Caco-2 (cell line): ENCODE measurements around the gene TRAF3. TPM values are rescaled to one million over a fixed set of nuclear protein-coding genes. Genes with fewer than 3 reads are reported as not detected.

ENCODE experiments used
- BruUV-seq: library from RNA; stranded (reverse); fragments of 400-500 nt; replicated peaks from 2 replicates; lab custom pipeline; 2021; lab: Mats Ljungman, UMichigan
- CTCF ChIA-PET: fragments of 300-600 bp; sonication (Branson Sonifier 250); formaldehyde crosslinking; loops from one replicate; lab custom pipeline; 2022; ENCODE audit warnings: antibody characterized with exemption; lab: Charles Lee
- POLR2A ChIA-PET: fragments of 300-600 bp; sonication (Branson Sonifier 250); formaldehyde crosslinking; loops from one replicate; lab custom pipeline; 2022; ENCODE audit warnings: antibody characterized with exemption; lab: Charles Lee
- DNase-seq, 2 experiments: peaks; one replicate each; pipeline versions ENCODE4 v3.0.0 to v3.0.0-alpha.2; 2020 to 2022
- H3K27me3 ChIP-seq: replicated peaks from 2 replicates; pipeline ENCODE4 v1.6.0; 2011; ENCODE audit warnings: low read length; ENCODE audit not compliant: control insufficient read depth, insufficient read depth
- H3K36me3 ChIP-seq: 2 replicates; pipeline ENCODE4 v1.5.1; 2011; ENCODE audit warnings: low read length; ENCODE audit not compliant: control insufficient read depth, insufficient read depth
- H3K4me1 ChIP-seq: fragments of 250-450 bp; sonication (Bioruptor Pico); 2 replicates; pipeline ENCODE4 v1.5.1; 2020; ENCODE audit warnings: mild to moderate bottlenecking
- H3K4me3 ChIP-seq: 2 replicates; pipeline ENCODE4 v1.5.1; 2011; ENCODE audit warnings: low read depth, mild to moderate bottlenecking, control low read depth, low read length
- H3K9me3 ChIP-seq: fragments of 250-450 bp; sonication (Bioruptor Pico); 2 replicates; pipeline ENCODE4 v1.5.1; 2020; ENCODE audit warnings: mild to moderate bottlenecking, moderate library complexity
- H3K27ac Mint-ChIP-seq: one replicate; pipeline ENCODE4 v1.8.0; 2022; ENCODE audit warnings: mixed read lengths; ENCODE audit not compliant: unreplicated experiment
- H3K27me3 Mint-ChIP-seq: one replicate; pipeline ENCODE4 v1.8.0; 2022; ENCODE audit warnings: mixed read lengths; ENCODE audit not compliant: insufficient read depth, unreplicated experiment
- H3K36me3 Mint-ChIP-seq: one replicate; pipeline ENCODE4 v1.8.0; 2022; ENCODE audit warnings: mild to moderate bottlenecking, mixed read lengths; ENCODE audit not compliant: insufficient read depth, unreplicated experiment
- H3K4me1 Mint-ChIP-seq: one replicate; pipeline ENCODE4 v1.8.0; 2022; ENCODE audit warnings: low read depth, mixed read lengths; ENCODE audit not compliant: unreplicated experiment
- H3K4me3 Mint-ChIP-seq: one replicate; pipeline ENCODE4 v1.8.0; 2022; ENCODE audit warnings: mild to moderate bottlenecking, moderate library complexity, mixed read lengths; ENCODE audit not compliant: unreplicated experiment
- H3K9me3 Mint-ChIP-seq: one replicate; pipeline ENCODE4 v1.8.0; 2022; ENCODE audit warnings: mixed read lengths; ENCODE audit not compliant: unreplicated experiment
- intact Hi-C: fragments of 100-400 bp; cut with micrococcal nuclease; formaldehyde crosslinking; loops from one replicate; pipeline ENCODE4 v1.10.0; 2022; ENCODE audit not compliant: unreplicated experiment
- total RNA-seq: library from RNA; stranded (reverse); gene quantifications from 2 replicates; pipeline ENCODE4 v1.2.3, GENCODE V29; 2022
- TF ChIP-seq, protein P1 (sequence below), 2 experiments: fragments of 200-600 bp in 1 of 2; IDR thresholded peaks; 1 replicate in 1 of 2; 2 replicates in 1 of 2; pipeline versions ENCODE4 v1.5.1 to v1.8.0; 2011 to 2022; ENCODE audit warnings: antibody characterized with exemption in 1 of 2, control low read depth in 1 of 2, inconsistent platforms in 1 of 2, low read depth in 1 of 2, low read length in 1 of 2, mild to moderate bottlenecking in 1 of 2, moderate library complexity in 1 of 2; ENCODE audit not compliant: insufficient read depth in 1 of 2, severe bottlenecking in 1 of 2, unreplicated experiment in 1 of 2

TRAF3 gene
- total RNA-seq, 1 experiment from 2014 or later, result 16.6 TPM

DNA sequence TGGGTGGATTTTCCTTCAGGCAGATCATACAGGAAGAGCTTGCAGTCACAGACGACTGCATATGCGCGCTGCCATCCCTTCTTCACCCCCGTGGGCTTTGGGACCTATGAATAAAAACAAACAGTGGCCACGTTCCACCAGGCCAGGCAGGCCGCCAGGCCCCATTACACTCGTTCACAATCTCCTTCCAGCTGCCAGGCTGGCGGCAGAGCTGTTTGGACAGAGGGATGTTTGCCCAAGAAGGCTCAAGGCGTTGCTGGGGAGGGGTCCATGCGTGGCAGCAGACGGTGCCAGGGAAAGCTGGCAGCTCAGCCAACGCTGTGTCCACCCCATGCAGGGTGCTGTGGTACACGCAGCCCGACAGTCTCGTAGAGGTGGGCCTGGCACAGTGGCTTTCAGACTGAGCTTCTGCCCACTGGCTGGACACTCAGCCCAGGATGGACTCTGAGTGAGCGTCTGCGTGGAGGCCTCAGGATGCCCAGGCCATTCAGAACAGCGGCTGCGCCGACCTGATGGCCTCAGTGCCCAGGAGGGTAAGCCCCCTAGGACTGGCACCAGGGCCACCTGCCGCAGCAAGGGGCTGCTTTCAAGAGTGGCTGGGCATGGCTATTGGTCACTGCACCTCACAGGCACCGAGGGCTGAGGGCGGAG lies 172.7 kb downstream of the TRAF3 start:
- Mint-ChIP-seq H3K4me3 (no peak overlapping the region), H3K4me1 (no peaks in the 10 kb centered on the region), H3K36me3 (peaks cover 27% of the 10 kb centered on the region), H3K27ac (no peak overlapping the region), H3K9me3 (no peaks in the 10 kb centered on the region), H3K27me3 (no peaks in the 10 kb centered on the region)
- no peak for DNase-seq
- no peaks in the 10 kb centered on the region for H3K9me3 ChIP-seq
- ChIA-PET POLR2A (no interaction called here), CTCF (no interaction called here)
- TF ChIP-seq, protein P1, sequence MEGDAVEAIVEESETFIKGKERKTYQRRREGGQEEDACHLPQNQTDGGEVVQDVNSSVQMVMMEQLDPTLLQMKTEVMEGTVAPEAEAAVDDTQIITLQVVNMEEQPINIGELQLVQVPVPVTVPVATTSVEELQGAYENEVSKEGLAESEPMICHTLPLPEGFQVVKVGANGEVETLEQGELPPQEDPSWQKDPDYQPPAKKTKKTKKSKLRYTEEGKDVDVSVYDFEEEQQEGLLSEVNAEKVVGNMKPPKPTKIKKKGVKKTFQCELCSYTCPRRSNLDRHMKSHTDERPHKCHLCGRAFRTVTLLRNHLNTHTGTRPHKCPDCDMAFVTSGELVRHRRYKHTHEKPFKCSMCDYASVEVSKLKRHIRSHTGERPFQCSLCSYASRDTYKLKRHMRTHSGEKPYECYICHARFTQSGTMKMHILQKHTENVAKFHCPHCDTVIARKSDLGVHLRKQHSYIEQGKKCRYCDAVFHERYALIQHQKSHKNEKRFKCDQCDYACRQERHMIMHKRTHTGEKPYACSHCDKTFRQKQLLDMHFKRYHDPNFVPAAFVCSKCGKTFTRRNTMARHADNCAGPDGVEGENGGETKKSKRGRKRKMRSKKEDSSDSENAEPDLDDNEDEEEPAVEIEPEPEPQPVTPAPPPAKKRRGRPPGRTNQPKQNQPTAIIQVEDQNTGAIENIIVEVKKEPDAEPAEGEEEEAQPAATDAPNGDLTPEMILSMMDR (IDR thresholded peaks at IDR 0.05; ENCODE audit: insufficient read depth in 1 of 2, low read depth in 1 of 2, low read length in 1 of 2, severe bottlenecking in 1 of 2, unreplicated experiment in 1 of 2), result no peak
- peaks cover 1% of the 10 kb centered on the region; the same call in 1 of the 2 replicates for H3K36me3 ChIP-seq
- intact Hi-C loops, result no loop called here
- no peak overlapping the region for H3K4me3 ChIP-seq
- no peaks in the 10 kb centered on the region for H3K27me3 ChIP-seq
- BruUV-seq, result no TSS peak
- H3K4me1 ChIP-seq, result no peaks in the 10 kb centered on the region

DNA sequence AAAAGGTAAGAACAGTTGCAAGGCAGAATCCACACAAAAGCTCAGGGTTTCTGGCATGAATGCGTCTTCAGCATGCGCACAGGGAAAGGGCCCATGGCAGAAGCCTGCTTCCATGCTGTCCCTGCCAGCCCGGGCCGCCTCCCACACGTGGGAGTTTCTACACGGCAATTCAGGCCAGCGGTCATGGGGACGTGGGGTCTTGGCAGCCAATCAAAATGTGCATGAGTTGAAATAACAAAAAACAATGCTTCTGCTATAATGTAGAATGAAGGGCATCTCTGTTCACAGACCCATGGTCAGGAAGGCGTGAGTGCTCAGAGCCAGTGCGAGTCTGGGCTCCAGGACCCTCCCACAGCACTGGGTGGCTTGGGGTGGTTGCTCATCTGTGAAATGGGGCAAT lies 173.8 kb downstream of the TRAF3 start:
- H3K9me3 ChIP-seq, result no peaks in the 10 kb centered on the region
- H3K36me3 ChIP-seq, result peaks cover 1% of the 10 kb centered on the region; the same call in 1 of the 2 replicates
- Mint-ChIP-seq H3K36me3 (peaks cover 30% of the 10 kb centered on the region), H3K4me1 (no peaks in the 10 kb centered on the region), H3K27me3 (no peaks in the 10 kb centered on the region), H3K27ac (no peak overlapping the region), H3K4me3 (no peak overlapping the region), H3K9me3 (no peaks in the 10 kb centered on the region)
- no peaks in the 10 kb centered on the region for H3K4me1 ChIP-seq
- TF ChIP-seq, protein P1 (IDR thresholded peaks at IDR 0.05; ENCODE audit: insufficient read depth in 1 of 2, low read depth in 1 of 2, low read length in 1 of 2, severe bottlenecking in 1 of 2, unreplicated experiment in 1 of 2), result no peak
- no peak overlapping the region for H3K4me3 ChIP-seq
- POLR2A ChIA-PET, result no interaction called here
- no peak for DNase-seq
- H3K27me3 ChIP-seq, result no peaks in the 10 kb centered on the region
- intact Hi-C loops, result no loop called here
- no TSS peak for BruUV-seq
- CTCF ChIA-PET, result no interaction called here

DNA sequence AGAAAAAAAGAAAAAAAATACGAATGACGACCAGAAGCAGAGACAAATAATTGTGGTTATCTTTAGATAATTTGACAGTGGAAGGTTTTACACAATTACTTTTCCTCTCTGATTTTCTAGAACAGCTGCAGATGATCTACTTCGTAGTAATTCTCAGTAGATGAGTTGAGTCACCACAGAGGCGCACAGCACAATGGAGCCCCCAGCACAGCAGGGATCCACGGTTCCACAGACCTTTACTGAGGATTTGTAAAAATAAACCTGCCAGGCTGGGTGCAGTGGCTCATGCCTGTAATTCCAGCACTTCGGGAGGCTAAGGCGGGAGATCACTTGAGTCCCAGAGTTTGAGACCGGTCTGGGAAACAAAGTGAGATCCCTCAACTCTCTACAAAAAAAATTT lies 174.6 kb downstream of the TRAF3 start:
- H3K27me3 ChIP-seq, result no peaks in the 10 kb centered on the region
- no peak for DNase-seq
- intact Hi-C loops, result no loop called here
- BruUV-seq, result no TSS peak
- H3K9me3 ChIP-seq, result no peaks in the 10 kb centered on the region
- no peak overlapping the region for H3K4me3 ChIP-seq
- H3K27ac Mint-ChIP-seq, result no peak overlapping the region
- H3K27me3 Mint-ChIP-seq, result no peaks in the 10 kb centered on the region
- no peaks in the 10 kb centered on the region for H3K4me1 ChIP-seq
- peaks cover 1% of the 10 kb centered on the region; the same call in 1 of the 2 replicates for H3K36me3 ChIP-seq
- H3K4me1 Mint-ChIP-seq, result no peaks in the 10 kb centered on the region
- TF ChIP-seq, protein P1 (IDR thresholded peaks at IDR 0.05; ENCODE audit: insufficient read depth in 1 of 2, low read depth in 1 of 2, low read length in 1 of 2, severe bottlenecking in 1 of 2, unreplicated experiment in 1 of 2), result no peak
- no peak overlapping the region for H3K4me3 Mint-ChIP-seq
- CTCF ChIA-PET, result no interaction called here
- POLR2A ChIA-PET, result no interaction called here
- H3K9me3 Mint-ChIP-seq, result no peaks in the 10 kb centered on the region
- H3K36me3 Mint-ChIP-seq, result peaks cover 36% of the 10 kb centered on the region
